Smooth muscle cell (in vitro differentiated cells): Measurements from ENCODE around the gene MYL10. TPM values are rescaled to one million over a fixed set of nuclear protein-coding genes. Genes with fewer than 3 reads are reported as not detected.

Source experiments
- DNase-seq: peaks from one replicate; lab custom pipeline; 2025; ENCODE audit not compliant: unreplicated experiment; lab: John Stamatoyannopoulos, UW
- H2AFZ ChIP-seq: fragments of 200-600 bp; sonication (generic); 2 replicates; pipeline ENCODE4 v1.6.0; 2016; ENCODE audit warnings: antibody characterized with exemption, low read depth, mild to moderate bottlenecking
- H3F3A ChIP-seq: fragments of 200-600 bp; sonication (generic); 2 replicates; pipeline ENCODE4 v1.6.0; 2017; ENCODE audit warnings: antibody characterized with exemption, low read depth
- H3K27ac ChIP-seq: fragments of 200-600 bp; sonication (generic); 2 replicates; pipeline ENCODE4 v1.5.1; 2016; ENCODE audit warnings: low read depth, mild to moderate bottlenecking
- H3K27me3 ChIP-seq: fragments of 200-600 bp; sonication (generic); 2 replicates; pipeline ENCODE4 v1.6.1; 2016; ENCODE audit warnings: low read depth, mild to moderate bottlenecking
- H3K36me3 ChIP-seq: fragments of 200-600 bp; sonication (generic); 2 replicates; pipeline ENCODE4 v1.5.1; 2016; ENCODE audit warnings: low read depth
- H3K4me1 ChIP-seq: fragments of 200-600 bp; sonication (generic); 2 replicates; pipeline ENCODE4 v1.5.1; 2016; ENCODE audit warnings: low read depth
- H3K4me2 ChIP-seq: fragments of 200-600 bp; sonication (generic); 2 replicates; pipeline ENCODE4 v1.6.0; 2016; ENCODE audit warnings: mild to moderate bottlenecking
- H3K4me3 ChIP-seq: fragments of 200-600 bp; sonication (generic); 2 replicates; pipeline ENCODE4 v1.5.1; 2016; ENCODE audit warnings: mild to moderate bottlenecking
- H3K79me2 ChIP-seq: fragments of 200-600 bp; sonication (generic); 2 replicates; pipeline ENCODE4 v1.6.0; 2016; ENCODE audit warnings: low read depth, mild to moderate bottlenecking
- H3K9ac ChIP-seq: fragments of 200-600 bp; sonication (generic); 2 replicates; pipeline ENCODE4 v1.6.0; 2016; ENCODE audit warnings: low read depth
- H3K9me3 ChIP-seq: fragments of 200-600 bp; sonication (generic); replicated peaks from 2 replicates; pipeline ENCODE4 v1.5.1; 2016; ENCODE audit warnings: low read depth
- H4K20me1 ChIP-seq: fragments of 200-600 bp; sonication (generic); 2 replicates; pipeline ENCODE4 v1.6.0; 2016; ENCODE audit warnings: low read depth
- whole genome bisulfite sequencing: methylation state at CpG from one replicate; pipeline ENCODE4 v1.1.7; 2016; ENCODE audit warnings: low lambda C conversion rate; 5-methylcytosine and 5-hydroxymethylcytosine counted together
- polyA plus RNA-seq: library from polyadenylated mRNA; unstranded; fragments of >200 nt; fragmentation: Nextera tagmentation; extraction: Ambion mirVana; gene quantifications from 2 replicates; pipeline ENCODE4 v1.2.1, GENCODE V29; 2016
- total RNA-seq: library from RNA; depleted of rRNA; stranded (reverse); fragments of >200 nt; gene quantifications from 2 replicates; pipeline ENCODE4 v1.2.3, GENCODE V29; 2014
- TF ChIP-seq, protein P1 (sequence below): fragments of 200-600 bp; sonication (generic); IDR thresholded peaks from 2 replicates; pipeline ENCODE4 v1.5.1; 2017; ENCODE audit warnings: borderline replicate concordance, mild to moderate bottlenecking, antibody characterized with exemption; ENCODE audit not compliant: insufficient read depth, poor library complexity, severe bottlenecking

MYL10 gene
- total and polyA plus RNA-seq, 2 experiments from 2014 or later: 5.3 to 32.7 TPM

DNA sequence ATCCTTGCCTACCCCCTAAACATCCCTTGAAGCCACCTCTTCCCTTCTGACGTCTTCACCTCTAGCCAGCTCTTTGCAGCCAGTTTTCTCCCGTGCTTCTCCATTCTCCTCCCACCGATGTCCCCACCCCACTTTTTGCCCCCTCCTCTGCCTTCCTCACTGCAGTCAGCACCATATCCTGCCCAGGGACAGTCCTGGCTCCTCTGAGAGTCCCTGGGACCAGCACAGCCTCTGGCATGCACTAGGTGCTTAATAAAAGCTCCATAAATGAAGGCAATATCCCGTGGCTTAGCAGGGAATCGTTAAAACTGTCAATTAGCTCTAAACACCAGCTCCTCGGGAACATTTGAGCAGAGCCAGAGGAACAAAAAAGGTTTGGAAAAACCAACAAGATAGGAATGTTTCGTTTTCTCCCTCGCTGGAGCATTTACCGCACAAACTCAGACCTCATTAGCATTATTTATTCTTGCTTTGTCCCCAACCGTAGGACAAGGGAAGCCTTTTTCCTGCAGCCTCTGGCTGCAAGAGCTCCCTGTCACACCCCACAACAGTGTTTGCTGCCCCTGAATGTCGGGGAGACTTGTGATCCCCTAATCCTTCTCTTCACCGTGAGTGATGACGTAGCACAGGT is 16.1 kb downstream of the MYL10 start:
- no peak for DNase-seq
- H3K27ac ChIP-seq: peak overlapping the region; percentile 93
- H3K9me3 ChIP-seq: no peaks in the 10 kb centered on the region
- H4K20me1 ChIP-seq: no peaks in the 10 kb centered on the region
- TF ChIP-seq, protein P1, sequence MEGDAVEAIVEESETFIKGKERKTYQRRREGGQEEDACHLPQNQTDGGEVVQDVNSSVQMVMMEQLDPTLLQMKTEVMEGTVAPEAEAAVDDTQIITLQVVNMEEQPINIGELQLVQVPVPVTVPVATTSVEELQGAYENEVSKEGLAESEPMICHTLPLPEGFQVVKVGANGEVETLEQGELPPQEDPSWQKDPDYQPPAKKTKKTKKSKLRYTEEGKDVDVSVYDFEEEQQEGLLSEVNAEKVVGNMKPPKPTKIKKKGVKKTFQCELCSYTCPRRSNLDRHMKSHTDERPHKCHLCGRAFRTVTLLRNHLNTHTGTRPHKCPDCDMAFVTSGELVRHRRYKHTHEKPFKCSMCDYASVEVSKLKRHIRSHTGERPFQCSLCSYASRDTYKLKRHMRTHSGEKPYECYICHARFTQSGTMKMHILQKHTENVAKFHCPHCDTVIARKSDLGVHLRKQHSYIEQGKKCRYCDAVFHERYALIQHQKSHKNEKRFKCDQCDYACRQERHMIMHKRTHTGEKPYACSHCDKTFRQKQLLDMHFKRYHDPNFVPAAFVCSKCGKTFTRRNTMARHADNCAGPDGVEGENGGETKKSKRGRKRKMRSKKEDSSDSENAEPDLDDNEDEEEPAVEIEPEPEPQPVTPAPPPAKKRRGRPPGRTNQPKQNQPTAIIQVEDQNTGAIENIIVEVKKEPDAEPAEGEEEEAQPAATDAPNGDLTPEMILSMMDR: no peak
- WGBS: 27% methylated on average over 13 of the region's 13 CpGs
- H3F3A ChIP-seq: peaks cover 6% of the 10 kb centered on the region
- no peaks in the 10 kb centered on the region for H3K36me3 ChIP-seq
- H3K4me3 ChIP-seq: no peak overlapping the region
- no peak overlapping the region for H3K9ac ChIP-seq
- peak overlapping the region; percentile 53 for H3K4me2 ChIP-seq
- H3K27me3 ChIP-seq: no peaks in the 10 kb centered on the region
- H3K4me1 ChIP-seq: peaks cover 12% of the 10 kb centered on the region
- H3K79me2 ChIP-seq: no peaks in the 10 kb centered on the region
- peak overlapping the region; percentile 75 for H2AFZ ChIP-seq

DNA sequence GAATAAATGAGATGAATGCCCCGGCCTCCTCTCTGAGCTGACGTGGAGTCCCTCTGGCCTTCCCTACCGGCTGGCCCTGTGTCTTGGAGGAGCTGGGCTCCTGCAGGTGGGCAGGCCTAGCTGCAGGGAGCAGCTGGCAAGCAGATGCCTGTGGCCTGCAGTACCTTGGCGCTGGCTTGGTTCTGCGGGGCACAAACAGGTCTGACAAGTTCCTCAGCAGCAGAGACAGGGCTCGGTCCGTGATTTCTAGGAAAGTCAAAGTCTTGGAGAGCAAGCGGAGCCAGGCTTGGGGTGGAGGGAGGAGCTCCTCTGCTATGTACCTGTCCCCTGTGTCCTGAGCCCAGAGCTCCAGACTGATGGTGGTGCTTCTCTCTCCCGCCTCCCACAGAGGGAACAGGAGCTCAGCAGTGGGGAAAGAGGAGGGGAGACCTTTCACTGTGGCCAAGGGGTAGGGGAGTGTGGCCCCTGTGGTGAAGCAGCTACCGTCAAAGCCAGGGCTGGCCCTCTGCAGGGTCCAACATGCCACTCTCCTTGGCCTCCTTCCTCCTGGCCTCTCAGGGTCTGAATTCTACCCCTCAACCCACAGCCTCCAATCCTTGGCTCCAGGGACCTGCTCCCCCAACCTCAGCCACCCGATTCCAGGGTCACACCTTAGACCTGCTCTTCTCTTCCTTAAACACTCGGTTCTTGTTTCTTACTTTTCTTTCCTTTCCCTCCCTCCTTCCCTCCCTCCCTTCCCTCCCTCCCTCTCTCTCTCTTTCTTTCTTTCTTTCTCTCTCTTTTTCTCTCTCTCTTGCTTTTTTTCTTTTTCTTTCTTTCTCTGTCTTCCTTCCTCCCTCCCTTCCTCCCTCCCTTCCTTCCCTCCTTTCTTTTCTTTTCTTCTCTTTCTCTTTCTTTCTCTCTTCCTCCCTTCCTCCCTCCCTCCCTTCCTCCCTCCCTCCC is 20.1 kb downstream of the MYL10 start:
- H3K4me2 ChIP-seq: no peak overlapping the region
- H3K4me3 ChIP-seq: no peak overlapping the region
- H3K27ac ChIP-seq: no peak overlapping the region
- no peaks in the 10 kb centered on the region for H3F3A ChIP-seq
- H3K27me3 ChIP-seq: no peaks in the 10 kb centered on the region
- no peaks in the 10 kb centered on the region for H3K9me3 ChIP-seq
- H4K20me1 ChIP-seq: no peaks in the 10 kb centered on the region
- H3K4me1 ChIP-seq: peaks cover 7% of the 10 kb centered on the region
- H3K36me3 ChIP-seq: no peaks in the 10 kb centered on the region
- H3K79me2 ChIP-seq: no peaks in the 10 kb centered on the region
- H3K9ac ChIP-seq: no peak overlapping the region
- no peak for DNase-seq
- whole genome bisulfite sequencing: 74% methylated on average over 12 of the region's 12 CpGs
- TF ChIP-seq, protein P1: no peak
- no peak overlapping the region for H2AFZ ChIP-seq

DNA sequence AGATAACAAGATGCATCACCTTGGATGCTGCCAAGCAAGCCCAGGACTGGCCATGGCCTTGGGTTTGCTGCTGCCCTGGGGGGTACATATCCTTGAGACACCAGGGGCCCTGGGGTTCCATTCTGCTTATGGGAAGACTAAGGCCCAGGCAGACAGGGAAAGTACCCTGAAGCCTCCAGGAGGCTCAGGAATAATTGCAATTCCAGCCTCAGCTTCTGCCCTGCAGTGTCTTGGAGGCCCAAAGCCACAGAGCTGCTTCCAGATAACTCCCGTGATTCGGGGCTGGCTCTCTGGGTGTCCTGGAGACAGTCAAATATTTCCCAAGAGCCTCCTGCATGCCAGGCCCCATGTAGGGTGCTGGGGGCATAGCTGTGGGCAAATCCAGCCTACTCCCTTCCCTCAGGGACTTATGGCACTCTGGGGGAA is 22.6 kb downstream of the MYL10 start:
- H3K27me3 ChIP-seq: no peaks in the 10 kb centered on the region
- no peak overlapping the region for H3K4me3 ChIP-seq
- H3F3A ChIP-seq: no peaks in the 10 kb centered on the region
- peak overlapping the region; percentile 31 for H3K27ac ChIP-seq
- H3K36me3 ChIP-seq: no peaks in the 10 kb centered on the region
- TF ChIP-seq, protein P1: no peak
- H3K79me2 ChIP-seq: no peaks in the 10 kb centered on the region
- no peak overlapping the region for H2AFZ ChIP-seq
- H4K20me1 ChIP-seq: no peaks in the 10 kb centered on the region
- 15% methylated on average over 2 of the region's 2 CpGs for WGBS
- peaks cover 6% of the 10 kb centered on the region for H3K4me1 ChIP-seq
- no peaks in the 10 kb centered on the region for H3K9me3 ChIP-seq
- H3K4me2 ChIP-seq: no peak overlapping the region
- no peak overlapping the region for H3K9ac ChIP-seq
- DNase-seq: no peak
